Ishikawa (cell line): Measurements from ENCODE around the gene SELPLG.

ENCODE experiments used
- CEBPB ChIP-seq: IDR thresholded peaks from 2 replicates; pipeline ENCODE4 v1.6.1; 2012
- CREB1 ChIP-seq: IDR thresholded peaks from 2 replicates; pipeline ENCODE4 v1.6.1; 2012; ENCODE audit warnings: low read depth
- EGR1 ChIP-seq: IDR thresholded peaks from 2 replicates; pipeline ENCODE4 v1.6.1; 2012
- EP300 ChIP-seq: IDR thresholded peaks from 2 replicates; pipeline ENCODE4 v1.6.1; 2012; ENCODE audit warnings: borderline replicate concordance
- FOXM1 ChIP-seq: IDR thresholded peaks from 2 replicates; pipeline ENCODE4 v1.6.1; 2012; ENCODE audit warnings: low read depth, borderline replicate concordance
- MAX ChIP-seq: IDR thresholded peaks from 2 replicates; pipeline ENCODE4 v1.6.1; 2012
- NFIC ChIP-seq: IDR thresholded peaks from 2 replicates; pipeline ENCODE4 v1.6.1; 2012
- RAD21 ChIP-seq: IDR thresholded peaks from 2 replicates; pipeline ENCODE4 v1.6.1; 2012; ENCODE audit warnings: low read depth
- REST ChIP-seq: IDR thresholded peaks from 2 replicates; pipeline ENCODE4 v1.6.1; 2012; ENCODE audit warnings: low read depth, mild to moderate bottlenecking
- TAF1 ChIP-seq: IDR thresholded peaks from 2 replicates; pipeline ENCODE4 v1.6.1; 2012; ENCODE audit warnings: low read depth, mild to moderate bottlenecking
- TCF12 ChIP-seq: IDR thresholded peaks from 2 replicates; pipeline ENCODE4 v1.6.1; 2012; ENCODE audit warnings: low read depth
- TEAD4 ChIP-seq: IDR thresholded peaks from 2 replicates; pipeline ENCODE4 v1.6.1; 2012
- USF1 ChIP-seq: IDR thresholded peaks from 2 replicates; pipeline ENCODE4 v1.6.1; 2012
- YY1 ChIP-seq: IDR thresholded peaks from 2 replicates; pipeline ENCODE4 v1.6.1; 2012; ENCODE audit warnings: low read depth
- ZBTB7A ChIP-seq: IDR thresholded peaks from 2 replicates; pipeline ENCODE4 v1.6.1; 2012; ENCODE audit warnings: low read depth

SELPLG gene

GRCh38 chr12:108614041-108614440, 19.7 kb downstream of the SELPLG start:
- no peak for TF ChIP-seq TAF1
- no peak for TF ChIP-seq RAD21
- TF ChIP-seq REST: no peak
- TF ChIP-seq YY1: no peak
- TF ChIP-seq CREB1: no peak
- TF ChIP-seq MAX: no peak
- TF ChIP-seq EGR1: no peak
- no peak for TF ChIP-seq EP300
- no peak for TF ChIP-seq NFIC
- no peak for TF ChIP-seq CEBPB
- TF ChIP-seq TEAD4: no peak
- no peak for TF ChIP-seq FOXM1
- no peak for TF ChIP-seq TCF12

GRCh38 chr12:108613548-108613947, 20.1 kb downstream of the SELPLG start:
- TF ChIP-seq YY1: no peak
- TF ChIP-seq RAD21: no peak
- no peak for TF ChIP-seq TAF1
- no peak for TF ChIP-seq TCF12
- no peak for TF ChIP-seq REST
- TF ChIP-seq EP300: no peak
- no peak for TF ChIP-seq USF1
- no peak for TF ChIP-seq CEBPB
- TF ChIP-seq EGR1: no peak
- no peak for TF ChIP-seq TEAD4
- TF ChIP-seq CREB1: no peak
- TF ChIP-seq NFIC: no peak
- no peak for TF ChIP-seq ZBTB7A
- TF ChIP-seq FOXM1: no peak
- no peak for TF ChIP-seq MAX

- TF ChIP-seq TEAD4: no peak
- TF ChIP-seq CEBPB: 0 out of 2 replicates have a peak, but pooled peaks have one; percentile 9
Measured at GRCh38 chr12:108612788-108613282, 20.9 kb downstream of the SELPLG start.

- no peak for TF ChIP-seq EGR1
- no peak for TF ChIP-seq CEBPB
- TF ChIP-seq MAX: no peak
- TF ChIP-seq CREB1: no peak
- no peak for TF ChIP-seq FOXM1
- no peak for TF ChIP-seq TAF1
- TF ChIP-seq RAD21: peak; percentile 39; the same call in 1 of the 2 replicates
Measured at GRCh38 chr12:108611884-108612415, 21.7 kb downstream of the SELPLG start.

- TF ChIP-seq TAF1: no peak
- no peak for TF ChIP-seq RAD21
- no peak for TF ChIP-seq FOXM1
- TF ChIP-seq NFIC: no peak
- TF ChIP-seq ZBTB7A: no peak
- no peak for TF ChIP-seq MAX
- TF ChIP-seq TEAD4: no peak
- no peak for TF ChIP-seq USF1
- TF ChIP-seq CREB1: no peak
- TF ChIP-seq EGR1: no peak
- no peak for TF ChIP-seq TCF12
- TF ChIP-seq CEBPB: no peak
- TF ChIP-seq YY1: no peak
- TF ChIP-seq REST: no peak
- TF ChIP-seq EP300: no peak
Measured at GRCh38 chr12:108610856-108611605, 22.7 kb downstream of the SELPLG start.
